OCI-LY7 (cell line): ENCODE data around the gene FUCA1. TPM values are rescaled to one million over a fixed set of nuclear protein-coding genes. Genes with fewer than 3 reads are reported as not detected.
"Not testable (repeated sequence)": the region's sequence is repeated elsewhere in the genome, so short reads cannot be mapped to it uniquely, and the experiment has no call there.

Experiments
- BruUV-seq: library from RNA; stranded (reverse); fragments of 400-500 nt; replicated peaks from 2 replicates; lab custom pipeline; 2021; lab: Mats Ljungman, UMichigan
- CTCF ChIA-PET: fragments of 300-600 bp; sonication (Branson Sonifier 250); formaldehyde crosslinking; loops from one replicate; lab custom pipeline; 2022; ENCODE audit warnings: antibody characterized with exemption; ENCODE audit not compliant: unreplicated experiment; lab: Charles Lee
- POLR2A ChIA-PET: fragments of 300-600 bp; sonication (Branson Sonifier 250); formaldehyde crosslinking; loops from one replicate; lab custom pipeline; 2022; ENCODE audit warnings: antibody characterized with exemption; lab: Charles Lee
- DNase-seq: peaks from one replicate; pipeline ENCODE4 v3.0.0-alpha.2; 2015; ENCODE audit warnings: low spot score
- H2AFZ ChIP-seq: fragments of 200-600 bp; sonication (generic), shearing (Covaris generic); 2 replicates; pipeline ENCODE4 v1.6.1; 2014; ENCODE audit warnings: mild to moderate bottlenecking, antibody characterized with exemption, low read length, moderate library complexity
- H3K27ac ChIP-seq: fragments of 200-600 bp; sonication (generic); 2 replicates; pipeline ENCODE4 v1.5.1; 2014; ENCODE audit warnings: mixed run types, low read depth, mild to moderate bottlenecking, moderate library complexity, low read length, inconsistent platforms; ENCODE audit not compliant: poor library complexity, severe bottlenecking
- H3K36me3 ChIP-seq: fragments of 200-600 bp; sonication (generic); 2 replicates; pipeline ENCODE4 v1.6.1; 2014; ENCODE audit warnings: mild to moderate bottlenecking, antibody characterized with exemption, low read length, moderate library complexity, mixed read lengths; ENCODE audit not compliant: insufficient read depth
- H3K4me1 ChIP-seq: fragments of 200-600 bp; sonication (generic); 2 replicates; pipeline ENCODE4 v1.5.1; 2014; ENCODE audit warnings: mild to moderate bottlenecking, low read length; ENCODE audit not compliant: insufficient read depth, poor library complexity, severe bottlenecking
- H3K4me2 ChIP-seq: fragments of 200-600 bp; sonication (generic); 2 replicates; pipeline ENCODE4 v1.6.1; 2014; ENCODE audit warnings: mild to moderate bottlenecking, low read length
- H3K4me3 ChIP-seq: fragments of 200-600 bp; sonication (generic); 2 replicates; pipeline ENCODE4 v1.5.1; 2014; ENCODE audit warnings: mild to moderate bottlenecking, low read depth, low read length; ENCODE audit not compliant: poor library complexity, severe bottlenecking
- H3K79me2 ChIP-seq: fragments of 200-600 bp; sonication (generic); 2 replicates; pipeline ENCODE4 v1.6.1; 2016; ENCODE audit warnings: low read depth, mild to moderate bottlenecking, low read length, moderate library complexity, mixed read lengths; ENCODE audit not compliant: insufficient read depth
- H3K9me2 ChIP-seq: fragments of 200-600 bp; sonication (generic); 2 replicates; pipeline ENCODE4 v1.6.1; 2016; ENCODE audit warnings: mild to moderate bottlenecking, low read length, mixed read lengths; ENCODE audit not compliant: insufficient read depth
- H3K9me3 ChIP-seq: fragments of 200-600 bp; sonication (generic); 2 replicates; pipeline ENCODE4 v1.6.1; 2014; ENCODE audit warnings: mild to moderate bottlenecking, mixed run types, low read length, mixed read lengths
- H4K20me1 ChIP-seq: fragments of 200-600 bp; sonication (generic); 2 replicates; pipeline ENCODE4 v1.6.1; 2014; ENCODE audit warnings: mild to moderate bottlenecking, antibody characterized with exemption, low read length, moderate library complexity, mixed read lengths; ENCODE audit not compliant: insufficient read depth
- EZH2phosphoT487 ChIP-seq: fragments of 200-600 bp; sonication (generic); IDR thresholded peaks from 2 replicates; pipeline ENCODE4 v1.6.1; 2018; ENCODE audit warnings: low read depth, borderline replicate concordance, mild to moderate bottlenecking, mixed run types, antibody characterized with exemption, low read length, moderate library complexity, mixed read lengths
- intact Hi-C: fragments of 100-400 bp; cut with micrococcal nuclease; formaldehyde crosslinking; loops from one replicate; pipeline ENCODE4 v1.10.0; 2022; ENCODE audit not compliant: unreplicated experiment
- total RNA-seq, 2 experiments: library from RNA; depleted of rRNA in 1 of 2; stranded (reverse); fragments of >200 nt in 1 of 2; shearing (Covaris generic) in 1 of 2; gene quantifications; 2 replicates each; pipeline ENCODE4 v1.2.3, GENCODE V29; 2014 to 2022
- TF ChIP-seq, protein P1 (sequence below): fragments of 200-600 bp; sonication (generic); conservative IDR thresholded peaks from 2 replicates; pipeline ENCODE4 v1.5.1; 2014; ENCODE audit warnings: mild to moderate bottlenecking, antibody characterized with exemption, low read length, moderate library complexity, mixed read lengths

The FUCA1 gene
- total RNA-seq, 2 experiments from 2014 or later = 9.1 to 9.9 TPM

DNA sequence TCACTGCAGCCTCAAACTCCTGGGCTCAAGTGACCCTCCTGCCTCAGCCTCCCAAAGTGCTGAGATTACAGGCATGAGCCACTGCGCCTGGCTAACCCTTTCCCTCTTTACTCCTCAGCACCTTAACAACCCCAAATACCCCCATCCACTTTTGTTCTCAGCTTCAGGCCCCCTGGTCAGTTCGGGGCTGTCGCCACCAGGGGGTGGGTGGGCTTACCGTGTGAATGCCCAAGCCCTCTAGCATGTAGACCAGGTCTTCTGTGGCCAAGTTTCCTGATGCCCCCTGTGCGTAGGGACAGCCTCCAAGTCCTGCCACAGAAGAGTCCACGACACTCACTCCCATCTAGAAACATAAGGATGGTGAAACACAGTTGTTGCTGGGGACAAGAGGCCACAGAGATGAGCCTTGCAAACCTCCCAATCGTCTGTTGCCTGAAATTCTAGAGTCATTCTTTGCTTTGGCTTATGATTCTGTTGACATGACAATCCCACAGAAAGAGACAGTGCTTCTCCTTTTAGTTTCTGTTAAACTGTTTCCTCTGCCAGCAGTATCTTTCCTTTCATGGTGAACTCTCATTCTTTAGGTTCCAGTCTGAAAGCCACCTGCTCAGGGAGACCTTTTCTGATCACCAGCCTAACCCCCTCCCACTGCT is 63.8 kb downstream of the FUCA1 start:
- no peak overlapping the region for H3K27ac ChIP-seq
- H3K79me2 ChIP-seq = no peaks in the 10 kb centered on the region
- BruUV-seq = no TSS peak
- no peak overlapping the region for H3K4me3 ChIP-seq
- POLR2A ChIA-PET = no interaction called here
- H3K9me2 ChIP-seq = no peaks in the 10 kb centered on the region
- TF ChIP-seq, protein P1, sequence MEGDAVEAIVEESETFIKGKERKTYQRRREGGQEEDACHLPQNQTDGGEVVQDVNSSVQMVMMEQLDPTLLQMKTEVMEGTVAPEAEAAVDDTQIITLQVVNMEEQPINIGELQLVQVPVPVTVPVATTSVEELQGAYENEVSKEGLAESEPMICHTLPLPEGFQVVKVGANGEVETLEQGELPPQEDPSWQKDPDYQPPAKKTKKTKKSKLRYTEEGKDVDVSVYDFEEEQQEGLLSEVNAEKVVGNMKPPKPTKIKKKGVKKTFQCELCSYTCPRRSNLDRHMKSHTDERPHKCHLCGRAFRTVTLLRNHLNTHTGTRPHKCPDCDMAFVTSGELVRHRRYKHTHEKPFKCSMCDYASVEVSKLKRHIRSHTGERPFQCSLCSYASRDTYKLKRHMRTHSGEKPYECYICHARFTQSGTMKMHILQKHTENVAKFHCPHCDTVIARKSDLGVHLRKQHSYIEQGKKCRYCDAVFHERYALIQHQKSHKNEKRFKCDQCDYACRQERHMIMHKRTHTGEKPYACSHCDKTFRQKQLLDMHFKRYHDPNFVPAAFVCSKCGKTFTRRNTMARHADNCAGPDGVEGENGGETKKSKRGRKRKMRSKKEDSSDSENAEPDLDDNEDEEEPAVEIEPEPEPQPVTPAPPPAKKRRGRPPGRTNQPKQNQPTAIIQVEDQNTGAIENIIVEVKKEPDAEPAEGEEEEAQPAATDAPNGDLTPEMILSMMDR = peak; percentile 63
- no peak for TF ChIP-seq EZH2phosphoT487
- no peaks in the 10 kb centered on the region for H4K20me1 ChIP-seq
- no peak for DNase-seq
- no peaks in the 10 kb centered on the region for H3K9me3 ChIP-seq
- H3K4me1 ChIP-seq = peaks cover 38% of the 10 kb centered on the region
- H3K36me3 ChIP-seq = peaks cover under 1% of the 10 kb centered on the region; the same call in 1 of the 2 replicates
- CTCF ChIA-PET = no interaction called here
- intact Hi-C loops = no loop called here
- H2AFZ ChIP-seq = no peak overlapping the region
- H3K4me2 ChIP-seq = no peak overlapping the region

DNA sequence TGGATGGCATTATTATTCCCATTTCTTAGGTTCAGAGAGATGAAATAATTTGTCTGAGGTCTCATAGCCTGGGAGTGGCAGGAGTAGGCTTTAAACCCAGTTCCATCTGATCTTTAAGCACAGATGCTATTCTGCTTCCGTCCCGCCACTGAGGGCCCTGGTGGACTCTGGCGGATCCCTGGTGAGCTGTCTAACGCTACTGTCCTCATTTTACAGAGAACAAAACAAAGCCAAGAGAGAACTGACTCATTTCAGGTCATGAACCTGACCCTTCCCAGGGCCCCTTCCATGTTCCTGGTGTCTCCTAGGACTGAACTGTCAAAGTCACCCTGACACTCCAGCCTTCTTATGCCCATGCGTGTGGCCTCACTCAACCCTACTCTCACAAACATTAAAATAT is 64.4 kb downstream of the FUCA1 start:
- Histone ChIP-seq H3K9me3 (no peaks in the 10 kb centered on the region), H3K9me2 (no peaks in the 10 kb centered on the region), H3K36me3 (peaks cover 7% of the 10 kb centered on the region; the same call in 1 of the 2 replicates), H4K20me1 (no peaks in the 10 kb centered on the region), H3K4me1 (peaks cover 42% of the 10 kb centered on the region), H3K27ac (no peak overlapping the region), H2AFZ (no peak overlapping the region), H3K4me2 (no peak overlapping the region), H3K79me2 (no peaks in the 10 kb centered on the region), H3K4me3 (no peak overlapping the region)
- TF ChIP-seq, protein P1 = no peak
- DNase-seq = no peak
- BruUV-seq = no TSS peak
- intact Hi-C loops = no loop called here
- CTCF ChIA-PET = no interaction called here
- POLR2A ChIA-PET = no interaction called here

DNA sequence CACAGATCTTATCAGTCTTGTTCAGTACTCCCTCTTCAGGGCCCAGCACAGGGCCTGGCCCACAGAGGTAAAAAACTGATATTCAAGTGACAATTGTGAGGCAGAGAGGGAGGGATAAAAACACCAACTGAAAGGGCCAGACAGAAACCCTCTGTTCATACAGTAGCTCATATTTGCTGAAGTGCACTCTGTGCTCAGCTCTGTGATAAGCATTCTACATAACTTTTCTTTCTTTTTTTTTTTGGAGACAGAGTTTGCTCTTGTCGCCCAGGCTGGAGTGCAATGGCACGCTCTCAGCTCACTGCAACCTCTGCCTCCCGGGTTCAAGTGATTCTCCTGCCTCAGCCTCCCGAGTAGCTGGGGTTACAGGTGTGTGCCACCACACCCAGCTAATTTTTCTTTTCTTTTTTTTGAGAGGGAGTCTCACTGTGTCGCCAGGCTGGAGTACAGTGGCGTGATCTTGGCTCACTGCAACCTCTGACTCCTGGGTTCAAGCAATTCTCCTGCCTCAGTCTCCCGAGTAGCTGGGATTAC is 65.2 kb downstream of the FUCA1 start:
- H3K27ac ChIP-seq, DNase-seq, H3K4me3 ChIP-seq, H2AFZ ChIP-seq, H3K9me3 ChIP-seq, H3K4me2 ChIP-seq, BruUV-seq, H3K9me2 ChIP-seq, H3K79me2 ChIP-seq, H4K20me1 ChIP-seq, intact Hi-C loops: not testable (repeated sequence)
- POLR2A ChIA-PET = interaction anchor here (0.7 to 1.5 kb wide), 4 partner anchors 13 to 104 kb away, joined by 3 read pairs; no protein-coding TSS in a partner anchor
- Histone ChIP-seq H3K36me3 (peaks cover 12% of the 10 kb centered on the region; the same call in 1 of the 2 replicates), H3K4me1 (peaks cover 38% of the 10 kb centered on the region)
- CTCF ChIA-PET = interaction anchor here (0.6 to 1.2 kb wide), 3 partner anchors 11 to 114 kb away, joined by 3 to 4 read pairs (median 3); no protein-coding TSS in a partner anchor
